Measurements from ENCODE around the gene UBA1.

GRCh38 chrX:47224896-47225290, 31.3 kb downstream of the UBA1 start:
- no peak for TF ChIP-seq CTCF (IDR thresholded peaks at IDR 0.05; ENCODE audit: insufficient read depth, low read length)
- no peak for TF ChIP-seq POLR2AphosphoS5 (IDR thresholded peaks at IDR 0.05; ENCODE audit: low read depth)
- no peak for TF ChIP-seq REST (IDR thresholded peaks at IDR 0.05; ENCODE audit: insufficient replicate concordance, low read depth)
- TF ChIP-seq GABPA (IDR thresholded peaks at IDR 0.05; ENCODE audit: low read depth) = no peak
- no peak for TF ChIP-seq SPI1 (IDR thresholded peaks at IDR 0.05; ENCODE audit: borderline replicate concordance, low read depth)

Data from HL-60 (cell line).